WI38 (cell line): ENCODE results near the gene FDPS.
"Not testable (repeated sequence)": the region's sequence is repeated elsewhere in the genome, so short reads cannot be mapped to it uniquely, and the experiment has no call there.

Experiments used
- H3K4me3 ChIP-seq: 2 replicates; pipeline ENCODE4 v1.5.1; 2011; ENCODE audit warnings: low read depth, mild to moderate bottlenecking, control low read depth, low read length
- CTCF ChIP-seq: IDR thresholded peaks from 2 replicates; pipeline ENCODE4 v1.5.1; 2012; ENCODE audit warnings: low read depth, mild to moderate bottlenecking, control low read depth, low read length

The FDPS gene

GRCh38 chr1:155324717-155325602 lies 16.3 kb downstream of the FDPS start:
- peak overlapping the region; percentile 89 for H3K4me3 ChIP-seq
- peak; percentile 15; the same call in 1 of the 2 replicates for TF ChIP-seq CTCF

DNA sequence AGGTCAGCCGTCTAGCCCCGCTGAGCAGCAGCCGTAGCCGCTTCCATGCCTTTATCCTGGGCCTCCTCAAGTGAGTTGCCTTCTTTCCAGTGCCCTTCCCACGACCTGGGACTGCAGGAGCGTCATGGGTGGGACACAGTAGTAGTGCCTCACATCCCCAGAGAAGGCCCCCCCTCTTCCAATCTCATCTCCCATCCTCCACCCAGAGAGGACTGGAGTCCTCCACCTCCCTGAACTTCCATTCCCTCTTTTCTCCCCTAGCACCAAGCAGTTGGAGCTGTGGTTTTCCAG lies 16.9 kb downstream of the FDPS start:
- no peak for TF ChIP-seq CTCF
- H3K4me3 ChIP-seq = peak overlapping the region; percentile 89

DNA sequence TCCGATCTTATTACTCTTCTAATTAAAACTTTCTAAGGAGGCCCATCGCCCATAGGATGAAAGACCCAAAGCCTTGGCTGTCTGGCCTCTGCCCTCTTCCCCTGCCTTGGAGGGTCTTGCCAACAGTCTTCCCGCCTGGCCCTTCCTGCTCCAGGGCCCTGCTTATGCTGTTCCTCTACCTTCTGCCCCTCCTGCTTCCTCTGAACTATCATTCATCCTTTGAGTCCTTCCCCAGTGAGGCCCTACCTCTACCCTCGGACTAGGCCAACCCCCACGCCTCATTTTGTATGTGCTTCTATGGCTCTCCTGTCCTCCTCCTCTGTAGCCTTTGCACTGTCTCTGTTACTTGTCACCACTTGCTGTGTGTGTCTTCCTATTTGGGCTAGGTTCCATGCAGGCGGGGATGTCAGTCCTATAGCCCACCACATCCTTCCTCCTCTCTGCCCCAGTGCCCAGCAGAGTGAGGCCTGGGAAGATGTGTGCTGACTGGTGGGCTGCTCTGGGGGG lies 17.4 kb downstream of the FDPS start:
- H3K4me3 ChIP-seq = no peak overlapping the region
- TF ChIP-seq CTCF = no peak

DNA sequence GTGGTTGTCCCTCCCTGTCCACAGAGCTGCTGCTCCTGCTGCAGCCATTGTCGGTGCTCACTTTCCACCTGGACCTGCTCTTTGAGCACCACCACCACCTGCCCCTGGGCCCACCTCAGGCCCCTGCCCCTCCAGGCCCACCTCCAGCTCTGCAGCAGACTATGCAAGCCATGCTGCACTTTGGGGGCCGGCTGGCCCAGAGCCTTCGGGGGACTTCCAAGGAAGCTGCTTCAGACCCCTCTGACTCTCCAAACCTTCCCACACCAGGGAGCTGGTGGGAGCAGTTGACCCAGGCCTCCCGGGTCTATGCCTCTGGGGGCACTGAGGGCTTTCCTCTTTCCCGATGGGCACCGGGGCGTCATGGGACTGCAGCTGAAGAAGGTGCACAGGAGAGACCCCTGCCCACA lies 18.0 kb downstream of the FDPS start:
- H3K4me3 ChIP-seq = no peak overlapping the region
- TF ChIP-seq CTCF = no peak

DNA sequence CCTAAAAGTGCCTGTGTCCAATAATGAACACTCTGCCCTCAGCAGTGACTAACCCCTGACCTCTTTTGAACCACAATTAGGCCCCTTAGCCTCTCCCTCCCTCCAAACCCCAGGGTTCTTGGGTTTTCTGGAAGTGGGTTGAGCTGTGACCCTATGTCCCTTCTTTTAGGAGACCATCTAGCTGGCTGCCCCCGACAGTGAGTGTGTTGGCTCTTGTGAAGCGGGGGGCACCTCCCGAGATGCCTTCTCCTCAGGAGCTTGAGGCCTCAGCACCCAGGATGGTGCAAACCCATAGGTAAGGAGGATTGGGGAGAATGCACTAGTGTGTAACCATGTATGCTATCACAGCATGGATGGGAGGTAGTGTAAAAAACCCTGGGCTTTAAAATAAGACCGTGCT lies 19.3 kb downstream of the FDPS start:
- H3K4me3 ChIP-seq = no peak overlapping the region
- no peak for TF ChIP-seq CTCF

DNA sequence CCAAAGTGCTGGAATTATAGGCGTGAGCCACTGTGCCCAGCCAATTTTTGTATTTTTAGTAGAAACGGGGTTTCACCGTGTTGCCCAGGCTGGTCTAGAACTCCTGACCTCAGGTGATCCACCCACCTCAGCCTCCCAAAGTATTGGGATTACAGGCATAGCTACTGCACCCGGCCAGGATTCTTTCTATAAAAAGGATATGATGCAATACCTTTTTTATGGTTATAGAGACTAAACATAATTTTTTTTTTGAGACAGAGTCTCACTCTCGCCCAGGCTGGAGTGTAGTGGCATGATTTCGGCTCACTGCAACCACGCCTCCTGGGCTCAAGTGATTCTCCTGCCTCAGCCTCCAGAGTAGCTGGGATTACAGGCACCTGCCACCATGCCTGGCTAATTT lies 20.2 kb downstream of the FDPS start:
- not testable (repeated sequence) for H3K4me3 ChIP-seq

GRCh38 chr1:155329980-155330598 lies 21.4 kb downstream of the FDPS start:
- TF ChIP-seq CTCF = no peak
- no peak overlapping the region for H3K4me3 ChIP-seq

DNA sequence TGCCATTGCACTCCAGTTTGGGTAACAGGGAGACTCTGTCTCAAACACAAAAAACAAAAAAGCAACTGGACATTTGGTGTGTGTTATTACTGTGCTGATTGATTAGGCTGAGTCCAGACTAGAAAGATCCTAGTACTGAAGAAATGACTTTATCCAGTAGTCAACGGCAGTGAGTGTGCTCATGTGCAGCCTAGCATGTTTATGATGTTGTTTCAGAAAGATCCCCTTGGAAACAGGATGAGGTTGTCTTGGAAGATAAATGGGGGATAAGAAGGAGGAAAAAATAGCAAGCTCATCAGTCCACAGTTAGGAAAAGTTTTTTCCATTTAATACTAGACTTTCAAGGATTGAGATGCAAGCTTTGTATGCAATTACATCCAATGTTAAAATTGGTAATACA lies 26.3 kb downstream of the FDPS start:
- no peak overlapping the region for H3K4me3 ChIP-seq
- TF ChIP-seq CTCF = no peak
